K562 (cell line): Measurements from ENCODE around the gene RXRA. TPM values are rescaled to one million over a fixed set of nuclear protein-coding genes. Genes with fewer than 3 reads are reported as not detected.
A peak's percentile ranks its signal among the peaks of the same experiment; 100 is the strongest.

ENCODE experiments used
- ATAC-seq: fragments of 200-7000 bp; cut with Tn5 transposase; 3 replicates; pipeline ENCODE4 v1.9.1; 2020; ENCODE audit warnings: moderate library complexity
- BruUV-seq: library from RNA; stranded (reverse); fragments of 400-500 nt; replicated peaks from 2 replicates; lab custom pipeline; 2021; lab: Mats Ljungman, UMichigan
- CTCF ChIA-PET: fragments of 300-600 bp; formaldehyde crosslinking; extraction: SDS; loops from one replicate; lab custom pipeline; 2021; ENCODE audit warnings: low intra/inter-chr PET ratio; lab: Yijun Ruan, JAX
- POLR2A ChIA-PET: fragments of 300-600, 350-650 bp; sonication (Branson Sonifier 250); formaldehyde crosslinking; extraction: SDS; loops from one replicate; lab custom pipeline; 2021; ENCODE audit warnings: antibody characterized with exemption, inconsistent platforms; lab: Yijun Ruan, JAX
- DNase-seq, 4 experiments: peaks; one replicate each; pipeline versions ENCODE4 v3.0.0 to v3.0.0-alpha.2; 2011 to 2018; ENCODE audit warnings: low spot score in 3 of 4, mixed read lengths in 3 of 4; ENCODE audit errors: extremely low read depth in 1 of 4
- FAIRE-seq: peaks from 2 replicates; lab custom pipeline; 2011; peaks lifted over from hg19 to GRCh38; lab: Jason Lieb, UNC
- H2AFZ ChIP-seq: 2 replicates; pipeline ENCODE4 v1.6.0; 2011; ENCODE audit warnings: low read depth, low read length, control low read depth, inconsistent platforms
- H3K27ac ChIP-seq: fragments of 200-600 bp; 3 replicates; pipeline ENCODE4 v1.8.0; 2011; ENCODE audit warnings: low read depth, mild to moderate bottlenecking, control low read depth, inconsistent platforms, low read length, moderate library complexity, mixed read lengths; ENCODE audit errors: extremely low read depth
- H3K27me3 ChIP-seq, 2 experiments: fragments of 300-600 bp in 1 of 2; 2 replicates in 1 of 2; 3 replicates in 1 of 2; pipeline versions ENCODE4 v1.6.0 to v1.8.0; 2011; ENCODE audit warnings: inconsistent platforms in 2 of 2, low read length in 2 of 2, mild to moderate bottlenecking in 1 of 2, mixed read lengths in 1 of 2, moderate library complexity in 1 of 2; ENCODE audit not compliant: control insufficient read depth in 2 of 2, insufficient read depth in 2 of 2
- H3K36me3 ChIP-seq: fragments of 300-600 bp; 3 replicates; pipeline ENCODE4 v1.8.0; 2011; ENCODE audit warnings: mild to moderate bottlenecking, low read length, inconsistent platforms; ENCODE audit not compliant: control insufficient read depth, insufficient read depth
- H3K4me1 ChIP-seq, 2 experiments: fragments of 200-600 bp in 1 of 2; replicated peaks in 1 of 2; 2 replicates in 1 of 2; 3 replicates in 1 of 2; pipeline versions ENCODE4 v1.5.1 to v1.8.0; 2011; ENCODE audit warnings: inconsistent platforms in 2 of 2, low read length in 2 of 2, mild to moderate bottlenecking in 1 of 2, mixed read lengths in 1 of 2, moderate library complexity in 1 of 2; ENCODE audit not compliant: control insufficient read depth in 2 of 2, insufficient read depth in 2 of 2
- H3K4me2 ChIP-seq: 2 replicates; pipeline ENCODE4 v1.6.1; 2011; ENCODE audit warnings: low read length, control low read depth, inconsistent platforms, mixed read lengths; ENCODE audit not compliant: insufficient read depth
- H3K4me3 ChIP-seq: fragments of 200-600 bp; sonication (generic), shearing (Covaris generic); 2 replicates; pipeline ENCODE4 v1.5.1; 2016; ENCODE audit warnings: control low read depth, inconsistent platforms
- H3K79me2 ChIP-seq: fragments of 200-600 bp; 3 replicates; pipeline ENCODE4 v1.8.0; 2011; ENCODE audit warnings: low read length, inconsistent platforms; ENCODE audit not compliant: control insufficient read depth, insufficient read depth
- H3K9ac ChIP-seq, 2 experiments: 2 replicates each; pipeline versions ENCODE4 v1.6.0 to v1.6.1; 2011; ENCODE audit warnings: low read depth in 2 of 2, low read length in 2 of 2, control low read depth in 1 of 2, inconsistent platforms in 1 of 2, mild to moderate bottlenecking in 1 of 2, mixed read lengths in 1 of 2; ENCODE audit not compliant: insufficient read depth in 1 of 2
- H3K9me1 ChIP-seq: one replicate; pipeline ENCODE4 v1.6.0; 2011; ENCODE audit warnings: inconsistent platforms, mild to moderate bottlenecking, low read length, moderate library complexity; ENCODE audit not compliant: control insufficient read depth, insufficient read depth
- H3K9me3 ChIP-seq: replicated peaks from 2 replicates; pipeline ENCODE4 v1.5.1; 2011; ENCODE audit warnings: low read depth, low read length, inconsistent platforms; ENCODE audit not compliant: control insufficient read depth, insufficient read depth
- H4K20me1 ChIP-seq: replicated peaks from 2 replicates; pipeline ENCODE4 v1.6.1; 2011; ENCODE audit warnings: low read length, inconsistent platforms, mixed read lengths; ENCODE audit not compliant: control insufficient read depth, insufficient read depth
- DMBX1 ChIP-seq: fragments of 250-450 bp; sonication (Bioruptor Pico); IDR thresholded peaks from 2 replicates; pipeline ENCODE4 v1.8.0; 2022; ENCODE audit warnings: inconsistent platforms, mild to moderate bottlenecking, moderate library complexity, borderline replicate concordance
- ESRRB ChIP-seq: fragments of 250-450 bp; sonication (Bioruptor Pico); IDR thresholded peaks from 2 replicates; pipeline ENCODE4 v1.5.0; 2020; ENCODE audit warnings: mild to moderate bottlenecking, moderate library complexity, borderline replicate concordance
- FOXA1 ChIP-seq: fragments of 450-650 bp; IDR thresholded peaks from 2 replicates; pipeline ENCODE4 v1.6.1; 2016; ENCODE audit warnings: mild to moderate bottlenecking, borderline replicate concordance
- GABPB2 ChIP-seq: fragments of 250-450 bp; sonication (Bioruptor Pico); conservative IDR thresholded peaks from 2 replicates; pipeline ENCODE4 v1.5.1; 2021; ENCODE audit warnings: mild to moderate bottlenecking
- HES1 ChIP-seq: fragments of 450-650 bp; IDR thresholded peaks from 2 replicates; pipeline ENCODE4 v1.6.1; 2016; ENCODE audit warnings: low read depth, mild to moderate bottlenecking, moderate library complexity
- HOMEZ ChIP-seq: fragments of 250-450 bp; sonication (Bioruptor Pico); IDR thresholded peaks from 2 replicates; pipeline ENCODE4 v1.4.0; 2020; ENCODE audit warnings: mild to moderate bottlenecking, moderate library complexity
- KLF10 ChIP-seq: fragments of 250-450 bp; sonication (Bioruptor Pico); IDR thresholded peaks from 2 replicates; pipeline ENCODE4 v1.6.1; 2021; ENCODE audit warnings: matching md5 sums
- MYC ChIP-seq, 2 experiments: fragments of 250-450 bp in 1 of 2; sonication (Bioruptor Pico) in 1 of 2; IDR thresholded peaks; 2 replicates each; pipeline versions ENCODE4 v1.5.1 to v1.6.1; 2012 to 2021; ENCODE audit warnings: low read depth in 2 of 2, borderline replicate concordance in 1 of 2, improper control_type of control experiment in 1 of 2, low read length in 1 of 2, mild to moderate bottlenecking in 1 of 2, moderate library complexity in 1 of 2
- POLR3G ChIP-seq: IDR thresholded peaks from 2 replicates; pipeline ENCODE4 v1.6.1; 2011; ENCODE audit not compliant: insufficient read length, insufficient replicate concordance; ENCODE audit errors: extremely low read depth
- SIRT6 ChIP-seq: IDR thresholded peaks from one replicate; pipeline ENCODE4 v1.6.1; 2012; ENCODE audit warnings: low read depth, mild to moderate bottlenecking, control low read depth, inconsistent platforms, low read length, moderate library complexity
- ZBTB26 ChIP-seq: fragments of 450-650 bp; formaldehyde crosslinking; IDR thresholded peaks from 2 replicates; pipeline ENCODE4 v1.4.0; 2022; ENCODE audit warnings: missing genetic modification characterization
- ZBTB49 ChIP-seq: sonication (generic); formaldehyde crosslinking; IDR thresholded peaks from 2 replicates; pipeline ENCODE4 v1.8.0; 2022; ENCODE audit warnings: missing genetic modification reagents, mild to moderate bottlenecking, borderline replicate concordance
- ZNF143 ChIP-seq: sonication (generic); formaldehyde crosslinking; IDR thresholded peaks from 2 replicates; pipeline ENCODE4 v1.9.0; 2022; ENCODE audit warnings: mild to moderate bottlenecking, missing genetic modification reagents
- WGBS: fragments of 100-300 bp; shearing (Covaris generic); methylation state at CpG from one replicate; pipeline ENCODE4 v1.1.6; 2016; ENCODE audit warnings: low coverage, mixed read lengths; ENCODE audit not compliant: insufficient coverage; ENCODE audit errors: missing lambda C conversion rate; 5-methylcytosine and 5-hydroxymethylcytosine counted together
- in situ Hi-C: fragments of 300-500 bp; cut with MboI; formaldehyde crosslinking; loops from 4 replicates; pipeline ENCODE4 v1.15.0; 2018; ENCODE audit warnings: inconsistent platforms, mixed read lengths
- intact Hi-C: fragments of 100-400 bp; cut with micrococcal nuclease; formaldehyde crosslinking; loops from 2 replicates; pipeline ENCODE4 v1.14.2; 2022
- polyA plus RNA-seq, 8 experiments: library from polyadenylated mRNA; depleted of rRNA in 4 of 8; stranded (reverse) in 5 of 8; unstranded in 3 of 8; fragments of >200 nt; fragmentation: Nextera tagmentation in 2 of 8; fragmentation: Illumina TruSeq in 1 of 8; extraction: Ambion mirVana in 2 of 8; extraction: Trizol in 1 of 8; gene quantifications; 2 replicates each; pipeline versions ENCODE4 v1.2.1 to v1.2.3, GENCODE V29; 2011 to 2014; ENCODE audit warnings: inconsistent platforms in 1 of 8, missing spikeins in 1 of 8
- total RNA-seq, 7 experiments: library from RNA; depleted of rRNA in 6 of 7; stranded (reverse); fragments of >200 nt in 6 of 7; fragmentation: Illumina TruSeq in 2 of 7; extraction: Trizol in 2 of 7; gene quantifications; 2 replicates each; pipeline versions ENCODE4 v1.2.1 to v1.2.3, GENCODE V29; 2011 to 2021; ENCODE audit warnings: low replicate concordance in 1 of 7

The RXRA gene
- total and polyA plus RNA-seq, 9 of the 15 experiments (the other 6 are each of a cell fraction or from before 2014, with no cell fraction given), result 0.35 to 23.6 (median 4.6) TPM

GRCh38 chr9:134355561-134356279 is 29.5 kb downstream of the RXRA start:
- TF ChIP-seq ESRRB (CRISPR knock-in tag) (no peak), HOMEZ (no peak), ZNF143 (CRISPR knock-in tag) (no peak), SIRT6 (no peak), FOXA1 (no peak), KLF10 (CRISPR knock-in tag) (no peak), ZBTB49 (CRISPR knock-in tag) (no peak), ZBTB26 (CRISPR knock-in tag) (no peak), POLR3G (no peak), GABPB2 (CRISPR knock-in tag) (no peak), MYC (IDR thresholded peaks at IDR 0.05; ENCODE audit: low read depth, low read length) (no peak), MYC (CRISPR knock-in tag; IDR thresholded peaks at IDR 0.05; ENCODE audit: borderline replicate concordance, low read depth) (no peak), DMBX1 (CRISPR knock-in tag) (no peak), HES1 (no peak)
- Histone ChIP-seq H3K9ac (0 out of 4 replicates have a peak overlapping the region, but pooled peaks of 1 of the 2 experiments have one; percentile 55), H4K20me1 (peaks cover 86% of the 10 kb centered on the region), H3K9me3 (no peaks in the 10 kb centered on the region), H3K4me3 (no peak overlapping the region), H3K4me1 (peaks cover 19 to 96% of the 10 kb centered on the region in 2 experiments), H3K27me3 (no peaks in the 10 kb centered on the region), H3K79me2 (peaks cover 25% of the 10 kb centered on the region; the same call in 2 of the 3 replicates), H3K27ac (no peak overlapping the region), H3K9me1 (peaks cover 10% of the 10 kb centered on the region), H3K36me3 (no peaks in the 10 kb centered on the region), H2AFZ (no peak overlapping the region), H3K4me2 (no peak overlapping the region)
- in situ Hi-C loops, result no loop called here
- DNase-seq, result peak in 2 of 4 experiments; percentile 36 to 42
- BruUV-seq, result no TSS peak
- ChIA-PET POLR2A (interaction anchor here (0.6 to 1.1 kb wide), 4 partner anchors 12 to 254 kb away, joined by 3 to 5 read pairs (median 3); no protein-coding TSS in a partner anchor), CTCF (no interaction called here)
- no peak for FAIRE-seq
- WGBS, result 72% methylated on average over 9 of the region's 15 CpGs
- intact Hi-C loops, result no loop called here
- no peak for ATAC-seq
